Tibial artery (tissue), 4 donors: ENCODE data around the gene CAMTA1.

Experiments used
- DNase-seq, 2 donors: peaks; one replicate each; pipeline ENCODE4 v3.0.0-alpha.2; 2019
- H3K27ac ChIP-seq, 2 donors: fragments of 200-600 bp; sonication (generic) in 1 of 2; 1 replicate in 1 of 2; 2 replicates in 1 of 2; pipeline ENCODE4 v1.5.1; 2018 to 2019; ENCODE audit warnings: mild to moderate bottlenecking in 1 of 2
- H3K27me3 ChIP-seq, 2 donors: fragments of 200-600 bp; sonication (generic) in 1 of 2; one replicate each; pipeline versions ENCODE4 v1.5.1 to v1.6.0; 2016 to 2019
- H3K36me3 ChIP-seq, 3 donors: fragments of 200-600 bp; sonication (generic) in 2 of 3; one replicate each; pipeline ENCODE4 v1.5.1; 2016 to 2019; ENCODE audit warnings: mild to moderate bottlenecking in 2 of 3
- H3K4me1 ChIP-seq, 4 donors: fragments of 200-600 bp; sonication (generic) in 2 of 4; 1 replicate in 3 of 4; 2 replicates in 1 of 4; pipeline ENCODE4 v1.5.1; 2016 to 2019
- H3K4me3 ChIP-seq, 2 donors: fragments of 200-600 bp; sonication (generic) in 1 of 2; 1 replicate in 1 of 2; 2 replicates in 1 of 2; pipeline ENCODE4 v1.5.1; 2018 to 2019; ENCODE audit warnings: mild to moderate bottlenecking in 2 of 2
- H3K9me3 ChIP-seq, 3 donors: fragments of 200-600 bp; sonication (generic) in 1 of 3; one replicate each; pipeline ENCODE4 v1.5.1; 2016 to 2019
- intact Hi-C: fragments of 100-400 bp; cut with DNase I; formaldehyde crosslinking; loops from one replicate; pipeline ENCODE4 v1.15.0; 2023; ENCODE audit warnings: low total_unique reads
- TF ChIP-seq, protein P1 (sequence below), 2 experiments: fragments of 200-600 bp in 1 of 2; fragments of 450-650 bp in 1 of 2; IDR thresholded peaks; one replicate each; pipeline ENCODE4 v1.5.1; 2017 to 2019; ENCODE audit warnings: antibody characterized with exemption in 2 of 2, mild to moderate bottlenecking in 1 of 2, moderate library complexity in 1 of 2

Gene CAMTA1

GRCh38 chr1:7646981-7647901, 862.0 kb downstream of the CAMTA1 start:
- no peaks in the 10 kb centered on the region for H3K36me3 ChIP-seq
- no peak overlapping the region for H3K27ac ChIP-seq
- peaks cover 0 to 9% (median 3%) of the 10 kb centered on the region in 4 donors for H3K4me1 ChIP-seq
- H3K4me3 ChIP-seq: no peak overlapping the region
- TF ChIP-seq, protein P1, sequence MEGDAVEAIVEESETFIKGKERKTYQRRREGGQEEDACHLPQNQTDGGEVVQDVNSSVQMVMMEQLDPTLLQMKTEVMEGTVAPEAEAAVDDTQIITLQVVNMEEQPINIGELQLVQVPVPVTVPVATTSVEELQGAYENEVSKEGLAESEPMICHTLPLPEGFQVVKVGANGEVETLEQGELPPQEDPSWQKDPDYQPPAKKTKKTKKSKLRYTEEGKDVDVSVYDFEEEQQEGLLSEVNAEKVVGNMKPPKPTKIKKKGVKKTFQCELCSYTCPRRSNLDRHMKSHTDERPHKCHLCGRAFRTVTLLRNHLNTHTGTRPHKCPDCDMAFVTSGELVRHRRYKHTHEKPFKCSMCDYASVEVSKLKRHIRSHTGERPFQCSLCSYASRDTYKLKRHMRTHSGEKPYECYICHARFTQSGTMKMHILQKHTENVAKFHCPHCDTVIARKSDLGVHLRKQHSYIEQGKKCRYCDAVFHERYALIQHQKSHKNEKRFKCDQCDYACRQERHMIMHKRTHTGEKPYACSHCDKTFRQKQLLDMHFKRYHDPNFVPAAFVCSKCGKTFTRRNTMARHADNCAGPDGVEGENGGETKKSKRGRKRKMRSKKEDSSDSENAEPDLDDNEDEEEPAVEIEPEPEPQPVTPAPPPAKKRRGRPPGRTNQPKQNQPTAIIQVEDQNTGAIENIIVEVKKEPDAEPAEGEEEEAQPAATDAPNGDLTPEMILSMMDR (IDR thresholded peaks at IDR 0.05): peak; percentile 91 to 96
- DNase-seq: peak in 1 of 2 donors; percentile 47
- H3K27me3 ChIP-seq: peaks cover 0 to 39% of the 10 kb centered on the region in 2 donors
- intact Hi-C loops: loop anchor here (5.0 kb wide), 1 partner anchor 195 kb away; no protein-coding TSS in a partner anchor
- no peaks in the 10 kb centered on the region for H3K9me3 ChIP-seq

GRCh38 chr1:7648761-7649384, 863.6 kb downstream of the CAMTA1 start:
- intact Hi-C loops: loop anchor here (5.0 kb wide), 1 partner anchor 197 kb away; no protein-coding TSS in a partner anchor
- DNase-seq: peak in 1 of 2 donors; percentile 74
- TF ChIP-seq, protein P1 (IDR thresholded peaks at IDR 0.05): no peak
- no peak overlapping the region for H3K27ac ChIP-seq
- peaks cover 0 to 9% (median 3%) of the 10 kb centered on the region in 4 donors for H3K4me1 ChIP-seq
- H3K27me3 ChIP-seq: peaks cover 0 to 48% of the 10 kb centered on the region in 2 donors
- no peak overlapping the region for H3K4me3 ChIP-seq
- no peaks in the 10 kb centered on the region for H3K9me3 ChIP-seq
- H3K36me3 ChIP-seq: no peaks in the 10 kb centered on the region

DNA sequence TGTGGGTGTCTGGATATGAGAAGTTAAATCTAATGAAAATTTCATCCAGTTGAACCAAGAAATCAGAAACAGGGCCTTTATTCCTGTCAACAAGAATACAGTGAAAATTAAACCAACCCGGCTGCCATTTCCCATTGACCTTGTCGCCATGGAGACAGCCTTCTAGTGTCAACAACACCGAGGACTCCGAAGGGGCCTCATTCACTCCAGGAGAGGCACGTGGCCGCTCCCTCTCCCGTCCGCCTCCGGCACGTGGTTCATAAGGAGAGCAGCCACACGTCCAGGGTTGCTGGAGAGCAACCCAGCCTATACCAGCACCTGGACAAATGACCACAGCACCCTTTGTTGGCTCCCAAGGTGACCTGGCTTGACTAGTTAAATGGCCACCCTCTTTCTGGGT, 865.5 kb downstream of the CAMTA1 start:
- Histone ChIP-seq H3K36me3 (no peaks in the 10 kb centered on the region), H3K27me3 (peaks cover 0 to 48% of the 10 kb centered on the region in 2 donors), H3K27ac (no peak overlapping the region), H3K4me1 (no peaks in the 10 kb centered on the region), H3K4me3 (no peak overlapping the region), H3K9me3 (no peaks in the 10 kb centered on the region)
- no peak for DNase-seq
- intact Hi-C loops: no loop called here
- TF ChIP-seq, protein P1 (IDR thresholded peaks at IDR 0.05): no peak

DNA sequence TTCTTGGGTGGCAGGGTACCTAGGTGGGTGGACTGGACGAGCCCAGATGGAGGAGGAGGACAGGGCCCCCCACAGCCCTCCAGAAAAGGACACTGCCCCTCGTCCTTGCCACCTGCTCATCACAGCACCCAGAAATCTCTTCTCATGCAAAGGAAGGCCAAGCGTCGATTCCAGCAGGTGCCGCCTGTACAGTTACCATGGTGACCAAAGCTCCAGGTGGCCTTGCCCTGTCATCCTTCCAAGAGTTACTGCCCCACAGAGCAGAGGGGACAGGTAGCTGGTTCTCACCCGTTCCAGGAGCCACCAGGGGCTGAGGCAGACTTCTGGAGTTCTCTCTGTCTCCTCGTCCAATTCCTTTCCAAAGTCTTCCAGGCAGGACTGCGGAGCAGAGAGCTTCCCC, 865.9 kb downstream of the CAMTA1 start:
- Histone ChIP-seq H3K9me3 (no peaks in the 10 kb centered on the region), H3K36me3 (no peaks in the 10 kb centered on the region), H3K4me1 (no peaks in the 10 kb centered on the region), H3K4me3 (no peak overlapping the region), H3K27ac (no peak overlapping the region), H3K27me3 (peaks cover 0 to 48% of the 10 kb centered on the region in 2 donors)
- TF ChIP-seq, protein P1 (IDR thresholded peaks at IDR 0.05): no peak
- no peak for DNase-seq
- intact Hi-C loops: no loop called here

DNA sequence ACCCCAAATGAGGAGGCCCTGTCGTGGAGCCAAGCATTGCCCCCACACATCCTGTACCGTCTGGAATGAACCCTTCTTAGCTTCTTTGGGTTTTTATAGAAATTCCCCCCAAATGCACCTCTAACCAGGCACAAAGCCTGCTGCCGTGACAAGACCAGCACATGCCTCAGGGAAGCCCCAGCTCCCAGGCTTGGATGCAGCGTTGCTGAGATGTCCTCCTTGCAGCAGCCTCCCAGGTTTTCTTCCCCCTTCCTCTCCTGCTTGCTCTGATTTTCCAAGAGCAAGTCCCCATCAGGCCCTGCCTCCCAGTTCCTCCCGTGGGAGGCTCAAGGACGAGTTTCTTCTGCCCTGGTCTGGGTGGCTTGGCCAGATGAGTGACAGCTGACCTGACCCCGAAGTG, 866.8 kb downstream of the CAMTA1 start:
- DNase-seq: no peak
- intact Hi-C loops: no loop called here
- Histone ChIP-seq H3K9me3 (no peaks in the 10 kb centered on the region), H3K27me3 (peaks cover 0 to 48% of the 10 kb centered on the region in 2 donors), H3K4me3 (no peak overlapping the region), H3K4me1 (no peaks in the 10 kb centered on the region), H3K27ac (no peak overlapping the region), H3K36me3 (no peaks in the 10 kb centered on the region)
- TF ChIP-seq, protein P1 (IDR thresholded peaks at IDR 0.05): no peak
